Inflammatory macrophage treated with lipopolysaccharide for 1 hour (primary cell): Measurements from ENCODE around the gene TRMT44.
"Not testable (repeated sequence)": the region's sequence is repeated elsewhere in the genome, so short reads cannot be mapped to it uniquely, and the experiment has no call there.

Experiments
- DNase-seq, 2 donors: peaks; one replicate each; pipeline ENCODE4 v3.0.0-alpha.2; 2020 to 2022

The TRMT44 gene

DNA sequence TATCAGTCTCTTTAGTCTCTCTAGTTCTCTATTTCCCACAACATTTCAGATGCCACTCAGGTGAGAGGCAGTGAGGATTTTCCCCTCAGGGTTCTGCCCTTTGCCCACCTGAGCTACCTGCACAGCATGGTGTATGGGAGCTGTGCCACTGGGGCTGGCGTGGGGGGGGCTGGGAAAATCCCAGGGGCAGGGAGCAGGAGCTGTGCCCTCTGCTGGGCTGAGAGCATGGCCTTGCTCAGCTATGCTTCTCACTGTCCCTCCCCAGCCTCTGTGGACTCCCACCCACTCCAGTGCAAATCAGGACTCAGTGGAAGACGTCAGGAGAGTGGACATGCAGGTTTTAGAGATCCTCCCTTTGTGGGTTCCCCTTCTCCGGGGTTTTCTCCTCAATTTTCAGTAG is 57.2 kb downstream of the TRMT44 start:
- no peak for DNase-seq

DNA sequence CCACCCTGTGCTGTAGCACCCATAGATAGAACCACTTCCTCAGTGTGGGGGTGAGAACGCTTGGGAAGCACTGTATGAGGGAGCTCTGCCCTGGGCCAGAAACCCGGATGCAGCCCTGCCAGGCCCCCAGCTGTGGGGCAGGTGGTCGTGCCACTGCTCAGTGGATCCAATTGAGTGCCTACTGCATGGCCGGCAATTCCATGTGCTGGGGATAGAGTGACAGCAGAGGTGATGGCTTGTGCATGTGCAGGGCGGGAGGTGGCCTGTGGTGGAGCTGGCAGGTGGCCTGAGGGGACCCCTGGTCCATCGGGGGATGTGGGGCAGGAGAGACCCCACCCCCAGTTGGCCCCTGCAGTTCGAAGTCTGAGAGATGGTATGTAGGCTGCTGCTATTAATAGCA is 60.4 kb downstream of the TRMT44 start:
- no peak for DNase-seq

DNA sequence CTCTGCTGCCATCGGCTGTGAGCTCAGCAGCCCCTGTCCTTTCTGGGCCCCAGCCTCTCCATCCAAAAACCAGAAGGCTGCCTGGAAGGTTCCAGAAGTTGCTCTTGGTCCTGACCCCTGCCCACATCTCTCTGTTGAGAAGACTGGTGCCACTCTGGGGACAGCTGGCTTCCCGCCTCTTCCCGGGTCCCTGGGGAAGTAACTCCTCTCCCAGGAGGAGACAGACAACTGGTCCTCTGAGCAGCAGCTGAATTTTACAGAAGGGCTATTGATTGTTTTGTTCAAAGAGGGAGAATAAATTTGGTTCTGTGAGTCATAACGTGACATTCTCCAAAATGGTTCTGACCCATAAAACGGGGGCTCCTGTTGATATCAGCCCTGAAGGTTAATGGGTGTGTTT is 61.2 kb downstream of the TRMT44 start:
- no peak for DNase-seq

DNA sequence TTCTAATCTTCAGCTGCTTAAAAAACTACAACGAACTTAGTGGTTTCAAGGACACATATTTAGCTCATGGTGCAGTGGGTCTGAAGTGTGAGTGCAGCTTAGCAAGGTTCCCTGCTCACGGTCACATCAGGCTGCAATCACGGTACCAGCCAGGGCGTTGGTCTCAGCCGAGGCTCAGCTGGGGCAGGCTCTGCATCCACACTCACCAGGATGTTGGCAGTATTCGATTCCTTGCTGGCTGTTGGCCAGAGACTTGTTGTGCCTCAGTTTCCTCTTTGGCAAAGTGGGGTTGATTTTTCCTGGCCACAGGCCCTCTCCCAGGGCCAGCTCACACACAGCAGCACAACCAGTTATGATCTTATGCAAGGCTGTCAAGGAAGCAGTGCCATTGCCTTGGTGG is 61.8 kb downstream of the TRMT44 start:
- DNase-seq, result no peak

DNA sequence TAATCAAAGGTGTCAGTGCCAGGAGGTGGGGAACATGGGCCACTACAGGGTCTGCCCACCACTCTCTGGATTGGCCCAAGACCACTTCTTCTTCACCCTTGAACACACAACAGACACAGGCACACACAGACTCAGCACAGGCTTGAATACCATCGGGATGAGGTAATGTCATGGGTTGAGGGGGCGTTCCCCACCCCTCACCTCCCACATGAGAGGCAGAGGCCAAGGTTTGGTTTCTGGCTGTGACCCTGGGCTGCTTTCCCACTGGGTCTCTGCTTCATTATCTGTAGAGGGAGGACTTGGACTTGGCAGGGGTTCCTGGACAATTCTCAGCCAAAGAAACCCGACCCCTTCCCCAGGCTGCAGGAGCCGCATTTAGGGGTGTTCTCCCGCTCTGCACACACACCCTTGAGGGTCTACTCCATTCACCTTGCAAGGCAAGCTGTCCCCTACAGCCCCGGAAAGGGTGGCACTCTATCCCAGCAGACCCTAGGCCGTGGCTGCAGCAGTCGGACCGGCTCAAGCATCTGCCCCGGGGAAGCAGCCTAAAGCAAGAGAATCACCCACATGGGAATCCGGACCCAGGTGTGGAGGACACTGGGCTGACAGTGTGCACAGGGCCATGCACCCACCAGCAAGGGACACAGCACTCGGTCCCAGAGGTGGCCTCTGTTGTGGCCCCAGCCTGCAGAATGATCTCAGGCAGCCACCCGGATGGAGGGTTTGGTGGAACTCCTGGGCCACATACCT is 62.4 kb downstream of the TRMT44 start:
- no peak for DNase-seq

DNA sequence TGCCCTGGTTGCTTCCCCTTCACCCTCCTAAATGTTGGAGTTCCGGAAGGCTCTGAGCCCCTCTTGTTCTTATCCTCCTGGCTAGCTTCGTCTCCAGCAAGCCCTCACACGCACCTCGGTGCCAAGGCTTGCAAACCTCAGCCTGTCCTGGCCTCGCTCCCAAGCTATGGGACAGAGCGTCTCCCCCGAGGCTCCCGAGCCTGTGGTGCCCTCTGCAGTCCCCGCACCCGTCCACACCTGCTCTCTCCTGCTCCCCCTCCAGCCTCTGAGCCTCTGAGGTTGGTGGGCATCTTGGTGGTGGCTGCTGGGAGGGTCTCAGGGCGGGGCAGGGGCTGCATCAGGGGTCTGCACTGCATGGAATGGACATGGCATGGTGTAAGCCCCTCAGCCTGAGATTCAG is 63.2 kb downstream of the TRMT44 start:
- no peak for DNase-seq

DNA sequence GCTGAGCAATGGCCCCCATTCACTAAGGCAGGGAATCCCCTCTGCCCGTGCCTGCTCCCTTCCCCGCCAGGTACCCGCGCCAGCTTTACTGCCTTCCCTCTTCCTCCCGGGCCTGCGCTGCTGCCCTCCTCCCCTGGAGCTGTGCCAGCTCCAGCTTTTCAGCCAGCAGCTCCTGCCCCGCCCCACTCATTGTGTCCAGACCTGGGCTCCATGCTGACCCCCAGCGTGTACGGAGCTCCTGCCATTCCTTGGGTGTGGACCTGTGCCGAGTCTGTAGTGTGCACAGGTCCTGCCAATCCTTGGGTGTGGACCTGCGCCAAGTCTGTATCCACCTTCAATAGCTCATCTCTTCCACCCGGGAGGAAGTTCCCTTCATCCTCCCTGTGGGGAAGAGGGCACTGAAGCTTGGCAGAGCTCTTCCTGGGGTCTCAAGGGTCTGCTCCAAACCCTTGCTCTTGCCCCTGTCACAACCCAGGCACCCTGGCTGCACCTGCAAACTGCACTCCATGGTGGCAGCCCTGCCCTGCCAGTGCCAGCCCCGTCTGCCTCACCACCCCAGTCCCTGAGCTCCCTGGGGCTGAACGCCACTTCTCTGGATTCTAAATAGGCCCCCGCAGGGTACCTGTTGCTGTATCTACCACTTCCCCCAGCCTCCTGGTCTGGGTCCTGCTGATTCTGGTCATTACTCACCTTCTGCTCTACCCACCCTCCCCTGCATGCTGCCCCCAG is 63.9 kb downstream of the TRMT44 start:
- DNase-seq, result no peak

DNA sequence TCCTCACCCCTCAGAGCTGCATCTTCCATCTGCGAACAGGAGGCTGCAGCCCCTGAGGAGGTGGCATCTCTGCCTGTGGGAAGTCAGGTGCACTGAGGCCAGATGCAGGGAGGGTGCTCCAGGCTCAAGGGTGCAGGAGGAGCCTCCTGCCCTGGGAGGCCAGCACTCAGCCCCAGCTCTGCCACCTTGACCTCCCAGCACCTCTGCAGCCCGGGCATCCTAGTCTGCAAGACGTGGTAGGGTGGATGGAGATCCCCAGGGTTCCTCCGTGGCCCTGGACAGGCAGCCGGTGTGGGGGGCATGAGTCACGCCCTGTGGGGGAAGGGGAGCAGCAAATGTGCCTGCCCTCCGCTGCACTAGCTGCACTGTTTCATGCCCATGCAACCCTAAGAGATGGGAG is 64.7 kb downstream of the TRMT44 start:
- DNase-seq, result no peak

DNA sequence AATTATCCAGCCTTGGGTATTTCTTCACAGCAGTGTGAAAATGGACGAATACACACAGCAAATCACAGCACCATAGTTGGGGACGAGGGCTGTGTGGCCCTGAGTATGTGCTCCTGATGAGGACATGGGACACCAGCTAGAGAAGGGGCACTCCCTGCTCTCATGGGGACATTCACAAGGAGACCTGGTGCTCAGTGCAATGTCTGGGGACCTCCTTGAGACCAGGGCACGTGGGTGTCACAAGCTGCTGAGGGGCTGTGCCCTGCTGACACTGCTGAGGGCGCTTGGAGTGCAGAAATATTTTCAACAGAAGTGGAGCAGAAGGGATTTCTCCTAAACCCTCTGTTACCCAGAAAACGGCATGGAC is 65.4 kb downstream of the TRMT44 start:
- no peak for DNase-seq

DNA sequence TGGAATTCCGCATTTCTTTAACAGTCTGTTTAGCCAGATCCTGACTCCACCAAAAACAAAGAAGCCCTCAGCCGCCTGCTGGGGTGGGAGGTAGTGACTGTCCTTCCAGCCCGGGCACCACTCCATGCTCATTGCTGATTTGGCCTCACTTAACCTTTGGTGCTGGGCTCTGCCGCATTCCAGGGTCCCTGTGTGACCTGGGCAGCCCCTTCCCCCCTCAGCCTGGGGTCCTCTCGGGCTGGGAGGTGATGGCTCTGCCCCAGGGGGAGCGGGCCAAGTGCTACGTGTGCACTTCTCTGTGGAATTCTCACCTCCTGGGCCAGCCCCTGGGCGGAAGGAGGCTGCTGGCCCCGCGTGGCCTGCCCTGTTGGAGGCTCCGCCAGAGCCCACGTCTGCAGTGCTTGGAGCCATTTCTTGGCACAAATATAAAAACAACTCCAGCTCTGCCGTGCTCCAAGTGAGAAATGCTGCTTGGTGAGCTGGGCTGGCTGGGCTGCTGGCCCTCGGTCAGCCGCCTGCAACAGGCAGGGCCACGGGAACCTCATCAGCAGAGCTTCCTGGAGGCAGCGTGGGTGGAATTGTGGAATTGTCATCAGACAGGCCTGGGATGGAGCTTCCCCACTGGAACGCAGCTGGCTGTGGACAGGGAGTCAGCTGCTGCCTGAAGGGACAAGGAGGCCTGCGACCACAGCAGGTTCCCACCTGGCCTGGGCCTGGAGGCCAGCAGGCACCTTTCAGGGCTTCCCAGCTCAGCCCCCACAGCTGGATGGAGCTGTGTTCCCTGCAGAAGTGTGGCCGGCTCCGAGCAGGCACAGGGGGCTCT is 66.0 kb downstream of the TRMT44 start:
- DNase-seq, result no peak

DNA sequence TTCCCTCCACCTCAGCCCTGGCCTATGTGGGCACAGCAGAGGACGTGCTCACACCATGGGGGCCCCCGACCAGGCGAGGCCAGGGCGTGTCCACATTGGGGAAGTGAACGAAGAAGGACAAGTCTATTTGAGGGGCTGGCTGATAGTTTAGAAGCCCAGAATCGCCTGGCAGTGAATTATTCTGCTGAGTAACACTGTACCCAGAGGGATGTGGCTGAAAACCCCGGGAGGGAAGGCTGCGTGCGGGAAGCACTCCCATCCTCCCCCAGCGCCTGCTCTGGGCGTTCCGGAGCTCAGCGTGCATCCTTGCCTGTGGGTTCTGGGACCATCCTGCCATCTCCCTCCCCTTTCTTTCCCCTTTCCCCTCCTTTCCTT is 66.6 kb downstream of the TRMT44 start:
- DNase-seq, result no peak

DNA sequence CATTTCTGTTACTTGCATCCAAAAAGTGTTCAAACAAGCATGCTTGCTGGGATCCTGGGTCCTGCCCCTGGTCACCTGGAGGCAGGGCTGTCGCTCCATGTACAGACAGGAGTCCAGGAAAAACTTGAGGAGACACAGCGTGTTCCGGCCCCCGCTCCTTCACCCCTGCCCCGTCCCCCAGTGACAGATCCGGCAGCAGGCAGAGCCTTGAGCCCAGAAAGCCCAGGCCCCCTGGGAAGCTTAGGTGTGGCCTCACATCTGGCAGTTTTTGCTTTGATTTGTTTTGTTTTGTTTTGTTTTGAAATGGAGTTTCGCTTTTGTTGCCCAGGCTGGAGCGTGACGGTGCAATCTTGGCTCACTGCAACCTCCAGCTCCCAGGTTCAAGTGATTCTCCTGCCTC is 67.0 kb downstream of the TRMT44 start:
- no peak for DNase-seq

DNA sequence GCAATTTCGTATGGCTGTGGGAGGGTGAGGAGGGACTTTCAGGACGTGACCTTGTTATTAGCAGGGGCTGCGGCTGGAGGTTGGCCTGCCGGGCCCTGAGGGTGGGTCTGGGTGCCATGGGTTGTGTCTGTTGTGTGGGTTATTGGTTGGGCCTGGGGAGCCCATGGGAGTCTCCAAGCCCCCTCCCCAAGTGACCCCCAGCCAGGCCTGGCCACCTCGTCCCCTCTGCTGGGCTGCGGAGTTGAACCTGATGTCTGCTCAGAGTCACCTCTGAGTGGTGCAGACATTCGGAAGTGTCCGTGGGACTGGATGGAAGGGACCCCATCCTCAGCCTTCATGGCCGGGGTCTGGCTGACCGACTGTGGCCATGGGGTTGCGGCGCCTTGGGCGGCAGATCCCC is 67.7 kb downstream of the TRMT44 start:
- DNase-seq, result no peak

DNA sequence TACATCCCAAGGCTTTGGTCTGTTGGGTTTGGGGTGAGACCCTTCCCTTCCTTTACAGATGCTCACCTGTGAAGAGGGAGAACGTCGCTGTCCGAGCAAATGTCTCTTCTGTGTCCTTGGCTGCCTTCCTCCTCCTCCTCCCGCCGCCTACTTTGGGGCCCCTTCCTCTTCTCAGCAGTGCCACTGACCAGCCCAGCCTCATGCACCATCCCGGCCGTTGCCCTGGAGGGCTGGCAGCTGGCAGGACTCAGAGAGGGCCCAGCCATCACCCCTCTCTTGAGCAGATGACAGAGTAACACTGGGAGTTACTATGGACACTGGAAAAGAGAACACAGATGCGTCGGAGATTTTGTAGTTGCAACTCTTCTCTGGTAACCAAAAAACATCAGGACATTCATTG is 68.2 kb downstream of the TRMT44 start:
- no peak for DNase-seq

DNA sequence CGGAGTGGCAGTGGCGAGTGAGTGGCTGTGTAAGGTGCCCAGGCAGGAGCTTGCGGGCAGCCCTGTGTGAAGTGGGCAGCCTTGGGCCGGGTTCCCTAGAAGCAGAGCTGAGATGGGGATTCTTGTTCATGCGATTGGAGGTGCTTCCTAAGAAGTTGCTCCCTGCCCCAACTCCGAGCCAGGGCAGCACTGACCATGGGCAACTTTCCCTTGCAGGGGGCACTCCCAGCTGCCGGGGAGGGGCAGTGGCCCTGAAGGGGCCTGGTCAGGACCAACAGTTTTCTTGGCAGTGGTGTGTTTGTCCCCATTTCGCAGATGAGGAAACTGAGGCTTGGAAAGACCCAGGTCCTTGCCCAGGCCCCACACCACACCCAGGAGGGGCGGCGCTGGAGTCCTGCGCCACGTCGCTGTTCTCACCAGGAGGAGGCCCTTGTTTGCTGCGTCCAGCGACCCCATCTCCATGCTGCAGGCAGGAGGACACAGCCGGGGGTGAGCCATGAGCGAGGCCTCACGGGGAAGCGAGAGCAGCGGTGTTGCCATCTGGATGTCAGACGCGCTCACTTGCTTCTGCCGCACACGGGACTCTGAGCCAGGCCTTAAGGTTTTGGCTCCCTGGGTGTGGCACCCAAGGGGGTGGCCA is 68.9 kb downstream of the TRMT44 start:
- DNase-seq, result no peak

DNA sequence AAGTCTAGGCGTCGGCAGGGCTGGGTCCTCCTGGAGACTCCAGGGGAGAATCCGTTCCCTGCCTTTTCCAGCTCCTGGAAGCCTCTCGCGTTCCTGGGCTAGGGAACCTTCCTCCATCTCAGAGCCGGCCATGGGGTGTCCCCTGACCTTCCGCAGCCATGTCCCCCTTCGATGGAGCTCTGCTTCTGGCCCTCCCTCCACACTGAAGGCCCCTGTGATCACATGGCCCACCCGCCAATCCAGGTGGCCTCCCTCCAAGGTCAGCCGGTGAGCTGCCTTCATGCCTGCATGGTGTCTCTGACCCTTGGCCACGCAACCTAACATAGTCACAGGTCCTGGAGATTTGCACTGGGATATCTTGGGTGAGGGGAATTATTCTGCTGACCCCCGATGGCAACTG is 69.6 kb downstream of the TRMT44 start:
- no peak for DNase-seq

DNA sequence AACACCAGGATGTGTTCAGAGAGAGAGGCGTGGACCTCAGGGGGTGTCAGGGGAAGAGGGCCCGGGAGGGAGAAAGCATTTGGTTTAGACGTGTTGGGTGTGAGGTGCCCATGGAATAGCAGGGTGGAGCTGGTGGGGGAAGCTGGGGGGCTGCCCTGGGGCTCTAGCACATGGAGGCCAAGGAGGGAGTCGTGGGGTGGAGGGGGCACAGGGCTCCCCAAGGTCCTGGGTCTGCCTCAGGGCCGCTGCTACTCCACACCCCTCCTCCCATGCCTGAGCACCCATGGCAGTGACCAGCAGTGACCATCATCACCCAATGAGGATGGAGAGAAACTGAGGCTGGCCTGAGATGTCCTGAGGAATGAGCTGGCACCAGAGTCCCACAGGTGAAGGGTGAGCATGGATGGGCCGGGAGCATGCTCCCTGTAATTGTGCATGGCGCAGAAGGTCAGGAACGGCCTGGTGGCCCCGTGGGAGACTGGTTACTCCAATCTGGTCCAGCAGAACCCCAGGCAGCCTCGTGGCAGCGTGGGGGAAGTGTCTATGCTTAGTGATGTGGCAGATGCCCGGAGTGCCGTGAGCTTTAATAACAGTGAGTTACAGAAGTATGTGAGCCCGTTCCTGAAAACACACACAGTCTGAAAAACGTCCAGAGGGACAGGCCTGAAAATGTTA is 70.2 kb downstream of the TRMT44 start:
- DNase-seq, result no peak

DNA sequence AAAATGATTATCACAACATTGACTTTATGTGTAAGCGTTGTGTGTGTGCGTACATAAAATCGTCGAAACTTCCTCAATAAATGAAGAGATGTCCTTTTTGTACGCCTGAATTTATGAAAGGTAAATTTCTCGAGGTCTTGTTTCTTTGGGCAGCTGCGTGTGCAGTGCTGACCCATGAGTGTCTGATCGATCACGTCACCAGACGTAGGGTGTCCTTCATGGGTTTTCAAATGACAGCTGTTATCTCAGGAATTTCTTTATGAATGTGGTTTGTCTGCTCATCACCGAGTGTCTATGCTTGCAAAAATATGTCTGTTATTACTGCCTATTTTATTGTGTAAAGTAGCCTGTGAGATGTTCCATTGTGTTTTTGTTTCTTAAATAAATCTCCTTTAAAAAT is 71.9 kb downstream of the TRMT44 start:
- DNase-seq, result no peak

DNA sequence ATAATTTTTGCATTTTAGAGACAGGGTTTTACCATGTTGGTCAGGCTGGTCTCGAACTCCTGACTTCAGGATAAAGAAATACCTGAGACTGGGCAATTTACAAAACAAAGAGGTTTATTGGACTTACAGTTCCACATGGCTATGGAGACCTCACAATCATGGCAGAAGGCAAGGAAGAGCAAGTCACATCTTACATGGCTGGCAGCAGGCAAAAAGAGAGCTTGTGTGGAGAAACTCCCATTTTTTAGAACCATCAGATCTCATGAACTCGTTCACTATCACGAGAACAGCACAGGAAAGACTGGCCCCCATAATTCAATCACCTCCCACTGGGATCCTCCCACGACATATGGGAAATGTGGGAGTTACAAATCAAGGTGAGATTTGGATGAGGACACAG is 72.5 kb downstream of the TRMT44 start:
- DNase-seq, result not testable (repeated sequence)

DNA sequence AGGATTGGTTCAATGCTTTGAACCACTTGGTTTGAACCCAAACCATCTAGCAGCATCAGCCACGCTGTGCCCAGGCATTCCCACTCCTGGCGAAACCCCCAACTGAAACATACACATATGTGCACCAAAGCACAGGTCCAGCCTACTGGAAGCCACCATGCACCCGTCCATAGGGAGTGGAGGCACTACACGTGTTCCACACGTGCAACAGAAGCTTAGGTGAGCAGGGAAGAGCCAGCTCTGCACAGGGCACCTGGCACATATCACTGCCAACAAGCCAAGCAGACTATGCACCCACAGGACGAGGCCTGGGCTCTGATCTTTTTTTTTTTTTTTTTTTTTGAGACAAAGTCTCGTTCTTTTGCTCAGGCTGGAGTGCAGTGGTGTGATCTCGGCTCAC is 73.4 kb downstream of the TRMT44 start:
- DNase-seq, result no peak

DNA sequence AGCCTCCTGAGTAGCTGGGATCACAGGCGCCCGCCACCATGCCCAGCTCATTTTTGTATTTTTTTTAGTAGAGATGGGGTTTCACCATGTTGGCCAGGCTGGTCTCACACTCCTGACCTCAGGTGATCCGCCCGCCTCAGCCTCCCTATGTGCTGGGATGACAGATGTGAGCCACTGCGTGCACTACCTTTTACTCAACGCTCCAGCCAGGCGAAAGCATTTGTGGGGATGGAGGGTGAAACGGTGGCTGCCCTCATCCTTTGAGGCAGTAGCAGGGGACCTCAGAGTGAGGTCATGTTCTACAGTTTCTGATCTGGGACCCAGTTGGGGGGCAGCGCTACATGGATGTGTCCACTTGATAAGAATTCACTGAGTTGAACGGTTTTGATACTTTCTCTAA is 73.8 kb downstream of the TRMT44 start:
- DNase-seq, result no peak

DNA sequence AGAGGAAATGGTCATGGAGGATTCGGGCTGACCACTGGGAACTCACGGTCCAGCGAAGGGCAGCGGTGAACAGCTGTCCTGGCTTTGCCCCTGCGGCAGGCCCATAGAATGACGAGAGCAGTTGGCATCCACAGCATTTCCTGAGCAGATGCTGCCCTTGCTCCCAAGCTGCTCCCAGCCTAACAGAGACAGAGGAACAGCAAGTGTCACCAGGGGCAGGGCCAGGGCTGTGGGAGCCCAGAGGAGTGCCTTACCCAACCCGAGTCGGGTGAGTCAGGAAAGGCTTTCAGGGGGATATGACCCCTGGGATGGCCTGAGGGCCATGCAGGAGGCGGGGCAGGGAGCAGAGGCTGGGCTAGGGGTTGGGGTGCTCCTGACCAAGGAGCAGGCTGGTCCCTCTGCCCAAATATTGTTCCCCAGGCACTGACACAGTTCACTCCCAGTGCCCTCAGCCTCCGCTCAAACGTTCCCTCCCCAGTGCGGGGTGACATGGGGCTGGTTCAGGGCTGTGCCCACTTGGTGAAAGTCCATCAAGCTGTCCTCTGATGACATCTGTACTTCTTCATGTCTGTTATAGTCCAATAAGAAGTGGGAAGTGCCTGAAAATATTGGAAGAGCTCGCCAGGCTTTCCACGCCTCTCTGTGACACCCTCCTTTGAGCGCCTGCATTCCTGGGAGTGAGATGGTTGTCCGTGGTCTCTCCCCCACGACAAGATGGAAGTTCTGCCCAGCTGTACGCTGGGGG is 74.9 kb downstream of the TRMT44 start:
- DNase-seq, result no peak
